Neural cell (in vitro differentiated cells): ENCODE results near the gene LAG3. TPM values are rescaled to one million over a fixed set of nuclear protein-coding genes. Genes with fewer than 3 reads are reported as not detected.

ENCODE experiments used
- H2AFZ ChIP-seq: fragments of 200-600, 300-800 bp; sonication (generic), shearing (Covaris generic); 2 replicates; pipeline ENCODE4 v1.6.0; 2014; ENCODE audit warnings: low read depth, mild to moderate bottlenecking, antibody characterized with exemption, low read length, moderate library complexity
- H3F3A ChIP-seq: fragments of 200-600 bp; shearing (Covaris generic); 2 replicates; pipeline ENCODE4 v1.6.1; 2016; ENCODE audit warnings: mild to moderate bottlenecking, moderate library complexity, mixed read lengths, antibody characterized with exemption, low read length; ENCODE audit not compliant: insufficient read depth, poor library complexity, severe bottlenecking
- H3K27ac ChIP-seq: fragments of 200-600, 300-800 bp; sonication (generic), shearing (Covaris generic); 2 replicates; pipeline ENCODE4 v1.5.1; 2014; ENCODE audit warnings: mild to moderate bottlenecking, low read length, moderate library complexity
- H3K27me3 ChIP-seq: fragments of 300-800, 200-600 bp; sonication (generic), shearing (Covaris generic); 2 replicates; pipeline ENCODE4 v1.6.0; 2014; ENCODE audit warnings: mild to moderate bottlenecking, low read depth, low read length, moderate library complexity; ENCODE audit not compliant: insufficient read depth
- H3K36me3 ChIP-seq: fragments of 300-800, 200-600 bp; sonication (generic), shearing (Covaris generic); 2 replicates; pipeline ENCODE4 v1.5.1; 2014; ENCODE audit warnings: mild to moderate bottlenecking, antibody characterized with exemption, low read length, moderate library complexity; ENCODE audit not compliant: insufficient read depth
- H3K4me2 ChIP-seq: fragments of 300-800, 200-600 bp; sonication (generic), shearing (Covaris generic); 2 replicates; pipeline ENCODE4 v1.6.0; 2014; ENCODE audit warnings: mild to moderate bottlenecking, low read length
- H3K4me3 ChIP-seq: fragments of 300-800, 200-600 bp; sonication (generic), shearing (Covaris generic); 2 replicates; pipeline ENCODE4 v1.5.1; 2014; ENCODE audit warnings: mild to moderate bottlenecking, low read length, moderate library complexity
- H3K79me2 ChIP-seq: fragments of 200-600 bp; shearing (Covaris generic); replicated peaks from 2 replicates; pipeline ENCODE4 v1.6.0; 2014; ENCODE audit warnings: mild to moderate bottlenecking, low read length, moderate library complexity; ENCODE audit not compliant: insufficient read depth
- H3K9ac ChIP-seq: fragments of 300-800, 200-600 bp; sonication (generic), shearing (Covaris generic); 2 replicates; pipeline ENCODE4 v1.6.1; 2016; ENCODE audit warnings: mild to moderate bottlenecking, low read length, mixed read lengths
- H3K9me2 ChIP-seq: fragments of 200-600 bp; shearing (Covaris generic); 2 replicates; pipeline ENCODE4 v1.6.1; 2016; ENCODE audit warnings: mild to moderate bottlenecking, low read length, mixed read lengths; ENCODE audit not compliant: insufficient read depth
- H3K9me3 ChIP-seq: fragments of 200-600, 300-800 bp; sonication (generic), shearing (Covaris generic); 2 replicates; pipeline ENCODE4 v1.6.1; 2016; ENCODE audit warnings: mild to moderate bottlenecking, mixed run types, low read length, moderate library complexity, mixed read lengths
- H4K20me1 ChIP-seq: fragments of 200-600 bp; shearing (Covaris generic); 2 replicates; pipeline ENCODE4 v1.6.1; 2016; ENCODE audit warnings: mild to moderate bottlenecking, mixed run types; ENCODE audit not compliant: insufficient read depth
- CTCF ChIP-seq: fragments of 450-650 bp; IDR thresholded peaks from 2 replicates; pipeline ENCODE4 v1.5.1; 2014; ENCODE audit warnings: antibody characterized with exemption, mild to moderate bottlenecking, moderate library complexity; ENCODE audit not compliant: poor library complexity, severe bottlenecking
- EP300 ChIP-seq: fragments of 450-650 bp; conservative IDR thresholded peaks from 2 replicates; pipeline ENCODE4 v1.6.1; 2014; ENCODE audit warnings: antibody characterized with exemption, mild to moderate bottlenecking, moderate library complexity; ENCODE audit not compliant: poor library complexity, severe bottlenecking
- EZH2 ChIP-seq: fragments of 200-600, 300-800 bp; shearing (Covaris generic), sonication (generic); IDR thresholded peaks from 2 replicates; pipeline ENCODE4 v1.6.1; 2014; ENCODE audit warnings: antibody characterized with exemption, low read length, borderline replicate concordance, mild to moderate bottlenecking; ENCODE audit not compliant: insufficient read depth, poor library complexity, severe bottlenecking
- MXI1 ChIP-seq: fragments of 450-650 bp; conservative IDR thresholded peaks from 2 replicates; pipeline ENCODE4 v1.6.1; 2014; ENCODE audit warnings: antibody characterized with exemption, mild to moderate bottlenecking; ENCODE audit not compliant: poor library complexity, severe bottlenecking
- POLR2AphosphoS5 ChIP-seq: IDR thresholded peaks from 2 replicates; pipeline ENCODE4 v1.6.1; 2012
- RAD21 ChIP-seq: fragments of 450-650 bp; conservative IDR thresholded peaks from 2 replicates; pipeline ENCODE4 v1.6.1; 2014; ENCODE audit warnings: antibody characterized with exemption, mild to moderate bottlenecking, moderate library complexity
- REST ChIP-seq: IDR thresholded peaks from 2 replicates; pipeline ENCODE4 v1.6.1; 2012; ENCODE audit warnings: borderline replicate concordance
- SMC3 ChIP-seq: fragments of 450-650 bp; conservative IDR thresholded peaks from 2 replicates; pipeline ENCODE4 v1.6.1; 2014; ENCODE audit warnings: antibody characterized with exemption, mild to moderate bottlenecking, moderate library complexity; ENCODE audit not compliant: poor library complexity
- TAF1 ChIP-seq: IDR thresholded peaks from 2 replicates; pipeline ENCODE4 v1.6.1; 2012; ENCODE audit warnings: low read depth
- polyA plus RNA-seq: library from polyadenylated mRNA; depleted of rRNA; stranded (reverse); fragments of >200 nt; gene quantifications from 2 replicates; pipeline ENCODE4 v1.2.3, GENCODE V29; 2014

Gene LAG3
- polyA plus RNA-seq, 1 donor from 2014 or later = 1.4 TPM

DNA sequence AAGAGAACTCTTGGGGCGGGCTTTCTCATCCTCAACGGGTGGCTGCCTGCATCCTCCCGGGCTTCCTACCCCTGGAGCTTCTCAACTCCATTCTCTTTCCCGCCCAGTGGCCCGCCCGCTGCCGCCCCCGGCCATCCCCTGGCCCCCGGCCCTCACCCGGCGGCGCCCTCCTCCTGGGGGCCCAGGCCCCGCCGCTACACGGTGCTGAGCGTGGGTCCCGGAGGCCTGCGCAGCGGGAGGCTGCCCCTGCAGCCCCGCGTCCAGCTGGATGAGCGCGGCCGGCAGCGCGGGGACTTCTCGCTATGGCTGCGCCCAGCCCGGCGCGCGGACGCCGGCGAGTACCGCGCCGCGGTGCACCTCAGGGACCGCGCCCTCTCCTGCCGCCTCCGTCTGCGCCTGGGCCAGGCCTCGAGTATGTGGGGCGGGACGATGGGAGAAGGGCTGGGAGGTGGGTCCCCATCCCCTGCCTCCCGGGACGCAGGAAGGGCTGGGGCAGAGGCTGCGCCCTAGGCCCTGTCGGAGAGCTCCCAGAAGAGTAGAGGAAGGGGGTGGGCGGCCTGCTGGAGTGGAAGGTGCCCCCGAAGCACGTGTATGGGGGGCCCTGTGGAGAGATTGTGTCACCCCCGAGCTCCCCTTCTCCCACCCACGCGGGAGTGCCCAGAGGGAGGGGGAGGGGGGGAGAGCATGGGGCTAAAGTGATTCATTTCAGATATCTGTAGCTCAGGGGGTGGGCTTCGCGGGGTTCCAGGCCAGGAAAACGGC lies 1.5 kb downstream of the LAG3 start:
- Histone ChIP-seq H3F3A (no peaks in the 10 kb centered on the region), H3K4me3 (no peak overlapping the region), H3K27me3 (no peaks in the 10 kb centered on the region), H3K79me2 (peaks cover 31% of the 10 kb centered on the region), H3K9ac (no peak overlapping the region), H4K20me1 (peaks cover 21% of the 10 kb centered on the region), H3K27ac (no peak overlapping the region), H3K36me3 (peaks cover 7% of the 10 kb centered on the region), H2AFZ (no peak overlapping the region), H3K4me2 (no peak overlapping the region), H3K9me3 (no peaks in the 10 kb centered on the region), H3K9me2 (no peaks in the 10 kb centered on the region)
- TF ChIP-seq EP300 (no peak), EZH2 (no peak), RAD21 (no peak), CTCF (no peak), SMC3 (no peak), TAF1 (no peak), MXI1 (no peak), POLR2AphosphoS5 (no peak), REST (no peak)

GRCh38 chr12:6774499-6775062 lies 2.3 kb downstream of the LAG3 start:
- Histone ChIP-seq H3K9ac (no peak overlapping the region), H4K20me1 (peaks cover 13% of the 10 kb centered on the region), H3K27me3 (no peaks in the 10 kb centered on the region), H3K27ac (no peak overlapping the region), H3K36me3 (peaks cover 7% of the 10 kb centered on the region), H3F3A (no peaks in the 10 kb centered on the region), H3K9me3 (no peaks in the 10 kb centered on the region), H3K4me3 (no peak overlapping the region), H2AFZ (no peak overlapping the region), H3K9me2 (no peaks in the 10 kb centered on the region), H3K79me2 (peaks cover 22% of the 10 kb centered on the region), H3K4me2 (no peak overlapping the region)
- no peak for TF ChIP-seq EP300
